GM12878 (cell line): ENCODE results near the gene RGS19. TPM values are rescaled to one million over a fixed set of nuclear protein-coding genes. Genes with fewer than 3 reads are reported as not detected.

Experiments used
- ATAC-seq: fragments of 200-7000 bp; cut with Tn5 transposase; 3 replicates; pipeline ENCODE4 v1.9.1; 2020; ENCODE audit warnings: mild to moderate bottlenecking, moderate library complexity
- BruUV-seq: library from RNA; stranded (reverse); fragments of 400-500 nt; replicated peaks from 2 replicates; lab custom pipeline; 2021; lab: Mats Ljungman, UMichigan
- CTCF ChIA-PET: fragments of 300-600 bp; sonication (Branson Sonifier 250); formaldehyde crosslinking; extraction: SDS; loops from one replicate; lab custom pipeline; 2021; ENCODE audit warnings: inconsistent platforms; lab: Yijun Ruan, JAX
- POLR2A ChIA-PET: fragments of 350-600 bp; formaldehyde crosslinking; extraction: SDS; loops from one replicate; lab custom pipeline; 2021; ENCODE audit warnings: inconsistent platforms; lab: Charles Lee
- RAD21 ChIA-PET: fragments of 300-600 bp; sonication (Branson Sonifier 250); formaldehyde crosslinking; loops from one replicate; lab custom pipeline; 2023; ENCODE audit warnings: antibody characterized with exemption; ENCODE audit not compliant: unreplicated experiment; lab: Charles Lee
- SMC1A ChIA-PET: fragments of 300-600 bp; sonication (Branson Sonifier 250); formaldehyde crosslinking; loops from one replicate; lab custom pipeline; 2023; ENCODE audit not compliant: unreplicated experiment, uncharacterized antibody; lab: Charles Lee
- DNase-seq: peaks from one replicate; pipeline ENCODE4 v3.0.0-alpha.2; 2011; ENCODE audit warnings: low read depth, low spot score
- FAIRE-seq: peaks from 3 replicates; lab custom pipeline; 2011; peaks lifted over from hg19 to GRCh38; lab: Jason Lieb, UNC
- H2AFZ ChIP-seq: 2 replicates; pipeline ENCODE4 v1.6.0; 2011; ENCODE audit warnings: low read depth, low read length, control low read depth; ENCODE audit not compliant: control insufficient read depth
- H3K27ac ChIP-seq: 2 replicates; pipeline ENCODE4 v1.5.1; 2011; ENCODE audit warnings: control low read depth; ENCODE audit not compliant: control insufficient read depth, insufficient read depth
- H3K27me3 ChIP-seq, 2 experiments: replicated peaks in 1 of 2; 2 replicates each; pipeline versions ENCODE4 v1.6.0 to v1.6.1; 2011; ENCODE audit warnings: low read length in 1 of 2; ENCODE audit not compliant: control insufficient read depth in 2 of 2, insufficient read depth in 2 of 2
- H3K36me3 ChIP-seq, 2 experiments: 2 replicates each; pipeline ENCODE4 v1.5.1; 2011; ENCODE audit warnings: low read length in 1 of 2; ENCODE audit not compliant: control insufficient read depth in 2 of 2, insufficient read depth in 2 of 2
- H3K4me1 ChIP-seq: 2 replicates; pipeline ENCODE4 v1.6.1; 2011; ENCODE audit warnings: mild to moderate bottlenecking, low read length, moderate library complexity, mixed read lengths; ENCODE audit not compliant: control insufficient read depth, insufficient read depth
- H3K4me2 ChIP-seq: 2 replicates; pipeline ENCODE4 v1.6.0; 2011; ENCODE audit warnings: control low read depth; ENCODE audit not compliant: control insufficient read depth, insufficient read depth
- H3K4me3 ChIP-seq: fragments of 200-600 bp; sonication (generic); 2 replicates; pipeline ENCODE4 v1.5.1; 2016
- H3K79me2 ChIP-seq: 2 replicates; pipeline ENCODE4 v1.6.0; 2011; ENCODE audit warnings: low read length; ENCODE audit not compliant: control insufficient read depth, insufficient read depth
- H3K9ac ChIP-seq: 2 replicates; pipeline ENCODE4 v1.8.0; 2011; ENCODE audit warnings: low read length, control low read depth, mixed read lengths; ENCODE audit not compliant: control insufficient read depth, insufficient read depth
- H3K9me3 ChIP-seq: replicated peaks from 3 replicates; pipeline ENCODE4 v1.5.1; 2011; ENCODE audit warnings: mild to moderate bottlenecking, low read length; ENCODE audit not compliant: control insufficient read depth, insufficient read depth
- H4K20me1 ChIP-seq: 2 replicates; pipeline ENCODE4 v1.6.0; 2011; ENCODE audit not compliant: control insufficient read depth, insufficient read depth
- E4F1 ChIP-seq: fragments of 450-650 bp; IDR thresholded peaks from 2 replicates; pipeline ENCODE4 v1.6.1; 2018; ENCODE audit warnings: borderline replicate concordance, mild to moderate bottlenecking; ENCODE audit not compliant: partially characterized antibody
- EGR1 ChIP-seq, 2 experiments: IDR thresholded peaks; 1 replicate in 1 of 2; 2 replicates in 1 of 2; pipeline ENCODE4 v1.6.1; 2011 to 2012; ENCODE audit warnings: low read depth in 2 of 2, low read length in 2 of 2, borderline replicate concordance in 1 of 2, mild to moderate bottlenecking in 1 of 2, moderate library complexity in 1 of 2
- IKZF1 ChIP-seq: fragments of 450-650 bp; conservative IDR thresholded peaks from 2 replicates; pipeline ENCODE4 v1.6.1; 2017; ENCODE audit warnings: antibody characterized with exemption, mild to moderate bottlenecking
- IRF4 ChIP-seq: IDR thresholded peaks from 2 replicates; pipeline ENCODE4 v1.6.1; 2011; ENCODE audit warnings: low read depth, low read length
- KDM1A ChIP-seq: fragments of 200-600 bp; sonication (generic); IDR thresholded peaks from 2 replicates; pipeline ENCODE4 v1.6.1; 2016; ENCODE audit warnings: borderline replicate concordance
- KLF5 ChIP-seq: fragments of 450-650 bp; IDR thresholded peaks from 2 replicates; pipeline ENCODE4 v1.6.1; 2014; ENCODE audit warnings: mild to moderate bottlenecking; ENCODE audit not compliant: partially characterized antibody
- RELA ChIP-seq: fragments of 450-650 bp; IDR thresholded peaks from 2 replicates; pipeline ENCODE4 v1.8.0; 2014; ENCODE audit warnings: borderline replicate concordance; ENCODE audit not compliant: partially characterized antibody
- RUNX3 ChIP-seq: IDR thresholded peaks from 2 replicates; pipeline ENCODE4 v1.6.1; 2012; ENCODE audit warnings: low read length, inconsistent platforms
- SREBF1 ChIP-seq: IDR thresholded peaks from 2 replicates; pipeline ENCODE4 v1.6.1; 2012; ENCODE audit warnings: mild to moderate bottlenecking, low read length
- ZBTB40 ChIP-seq: fragments of 450-650 bp; IDR thresholded peaks from 2 replicates; pipeline ENCODE4 v1.6.1; 2016; ENCODE audit warnings: mild to moderate bottlenecking, moderate library complexity, borderline replicate concordance
- WGBS: methylation state at CpG from one replicate; pipeline ENCODE4 v1.1.6; 2016; ENCODE audit warnings: low lambda C conversion rate; ENCODE audit not compliant: insufficient replicate concordance, insufficient coverage; ENCODE audit errors: missing lambda C conversion rate; 5-methylcytosine and 5-hydroxymethylcytosine counted together
- in situ Hi-C: fragments of 300-500 bp; cut with MboI; formaldehyde crosslinking; loops from 9 replicates; pipeline ENCODE4 v1.14.3; 2018; ENCODE audit warnings: mixed read lengths
- intact Hi-C: fragments of 100-400 bp; cut with micrococcal nuclease; formaldehyde crosslinking; loops from one replicate; pipeline ENCODE4 v1.14.2; 2022; ENCODE audit not compliant: unreplicated experiment
- polyA plus RNA-seq, 11 experiments: library from polyadenylated mRNA; depleted of rRNA in 4 of 11; unstranded in 6 of 11; stranded (reverse) in 5 of 11; fragments of >200 nt; fragmentation: Nextera tagmentation in 4 of 11; fragmentation: Illumina TruSeq in 1 of 11; extraction: Ambion mirVana in 4 of 11; extraction: Trizol in 1 of 11; gene quantifications; 1 replicate in 1 of 11; 2 replicates in 10 of 11; pipeline versions ENCODE4 v1.2.1 to v1.2.3, GENCODE V29; 2011 to 2016; ENCODE audit warnings: inconsistent platforms in 2 of 11, missing spikeins in 2 of 11, low read depth in 1 of 11
- total RNA-seq, 4 experiments: library from RNA; depleted of rRNA in 3 of 4; stranded (reverse); fragments of >200 nt in 3 of 4; fragmentation: Illumina TruSeq in 1 of 4; extraction: Trizol in 1 of 4; gene quantifications; 2 replicates each; pipeline versions ENCODE4 v1.2.1 to v1.2.3, GENCODE V29; 2013 to 2021

The RGS19 gene
- total and polyA plus RNA-seq, 10 of the 15 experiments (the other 5 are each of a cell fraction or from before 2014, with no cell fraction given), result 0.82 to 62.4 (median 39.8) TPM

GRCh38 chr20:64073476-64074183 lies 5.7 kb downstream of the RGS19 start:
- Histone ChIP-seq H3K9ac (no peak overlapping the region), H3K4me1 (peaks cover 15% of the 10 kb centered on the region; the same call in 1 of the 2 replicates), H3K79me2 (peaks cover 26% of the 10 kb centered on the region), H3K36me3 (peaks cover 3 to 22% of the 10 kb centered on the region in 2 experiments), H3K27me3 (no peaks in the 10 kb centered on the region), H3K9me3 (no peaks in the 10 kb centered on the region), H4K20me1 (no peaks in the 10 kb centered on the region), H2AFZ (no peak overlapping the region), H3K27ac (no peak overlapping the region), H3K4me3 (no peak overlapping the region), H3K4me2 (no peak overlapping the region)
- FAIRE-seq, result no peak
- RAD21 ChIA-PET, result no interaction called here
- TF ChIP-seq EGR1 (IDR thresholded peaks at IDR 0.05; ENCODE audit: borderline replicate concordance in 1 of 2, low read depth in 2 of 2, low read length in 2 of 2), result no peak
- TF ChIP-seq SREBF1, result no peak
- no peak for TF ChIP-seq RUNX3
- TF ChIP-seq RELA, result no peak
- no peak for TF ChIP-seq IRF4
- no peak for TF ChIP-seq E4F1
- TF ChIP-seq ZBTB40, result no peak
- no peak for TF ChIP-seq IKZF1
- TF ChIP-seq KDM1A, result no peak
- TF ChIP-seq KLF5, result no peak
- POLR2A ChIA-PET, result interaction anchor here (2.4 kb wide), 1 partner anchor 11 kb away, joined by 6 read pairs; the partner anchor contains the start of gene TCEA2
- in situ Hi-C loops (no loop called here), intact Hi-C loops (no loop called here)
- CTCF ChIA-PET, result interaction anchor here (2.8 kb wide), 1 partner anchor 47 kb away, joined by 7 read pairs; no protein-coding TSS in a partner anchor
- DNase-seq, result no peak
- SMC1A ChIA-PET, result no interaction called here
- 92% methylated on average over 36 of the region's 37 CpGs for WGBS
- no TSS peak for BruUV-seq
- no peak for ATAC-seq
